OCI-LY1 (cell line): ENCODE data around the gene RHAG.

ENCODE experiments used
- H2AFZ ChIP-seq: fragments of 200-600 bp; sonication (generic), shearing (Covaris generic); 2 replicates; pipeline ENCODE4 v1.6.0; 2014; ENCODE audit warnings: antibody characterized with exemption, mild to moderate bottlenecking, low read length
- H3F3A ChIP-seq: fragments of 200-600 bp; sonication (generic), shearing (Covaris generic); 2 replicates; pipeline ENCODE4 v1.6.0; 2014; ENCODE audit warnings: mild to moderate bottlenecking, antibody characterized with exemption, low read length, moderate library complexity; ENCODE audit not compliant: insufficient read depth
- H3K27ac ChIP-seq: fragments of 200-600 bp; sonication (generic); 2 replicates; pipeline ENCODE4 v1.5.1; 2014; ENCODE audit warnings: low read length, mixed run types, mild to moderate bottlenecking, low read depth; ENCODE audit not compliant: poor library complexity, severe bottlenecking
- H3K27me3 ChIP-seq: fragments of 200-600 bp; sonication (generic); 2 replicates; pipeline ENCODE4 v1.6.0; 2014; ENCODE audit warnings: antibody characterized with exemption, mild to moderate bottlenecking, low read length, moderate library complexity; ENCODE audit not compliant: insufficient read depth
- H3K36me3 ChIP-seq: fragments of 200-600 bp; sonication (generic); 2 replicates; pipeline ENCODE4 v1.6.1; 2014; ENCODE audit warnings: mild to moderate bottlenecking, antibody characterized with exemption, low read length, moderate library complexity, mixed read lengths; ENCODE audit not compliant: insufficient read depth
- H3K4me1 ChIP-seq: fragments of 200-600 bp; sonication (generic); 2 replicates; pipeline ENCODE4 v1.5.1; 2014; ENCODE audit warnings: mild to moderate bottlenecking, low read length, moderate library complexity; ENCODE audit not compliant: insufficient read depth, severe bottlenecking
- H3K4me2 ChIP-seq: fragments of 200-600 bp; sonication (generic), shearing (Covaris generic); 2 replicates; pipeline ENCODE4 v1.6.1; 2014; ENCODE audit warnings: low read length
- H3K4me3 ChIP-seq: fragments of 200-600 bp; sonication (generic); 2 replicates; pipeline ENCODE4 v1.5.1; 2014; ENCODE audit warnings: low read length, low read depth, mild to moderate bottlenecking, mixed read lengths; ENCODE audit not compliant: poor library complexity, severe bottlenecking
- H3K79me2 ChIP-seq: fragments of 200-600 bp; shearing (Covaris generic); 2 replicates; pipeline ENCODE4 v1.6.1; 2016; ENCODE audit warnings: mixed run types, low read length, mixed read lengths; ENCODE audit not compliant: insufficient read depth
- H3K9ac ChIP-seq: fragments of 200-600 bp; sonication (generic), shearing (Covaris generic); 2 replicates; pipeline ENCODE4 v1.6.1; 2014; ENCODE audit warnings: mild to moderate bottlenecking, low read length, mixed read lengths
- H3K9me2 ChIP-seq: fragments of 200-600 bp; sonication (generic), shearing (Covaris generic); 2 replicates; pipeline ENCODE4 v1.6.1; 2014; ENCODE audit warnings: low read depth, mild to moderate bottlenecking, low read length, mixed read lengths
- H3K9me3 ChIP-seq: fragments of 200-600 bp; shearing (Covaris generic); 2 replicates; pipeline ENCODE4 v1.6.1; 2014; ENCODE audit warnings: low read length, mixed read lengths
- H4K20me1 ChIP-seq: fragments of 200-600 bp; sonication (generic), shearing (Covaris generic); 2 replicates; pipeline ENCODE4 v1.6.0; 2016; ENCODE audit warnings: mild to moderate bottlenecking, low read length; ENCODE audit not compliant: insufficient read depth
- EZH2 ChIP-seq: fragments of 200-600 bp; sonication (generic), shearing (Covaris generic); IDR thresholded peaks from 2 replicates; pipeline ENCODE4 v1.8.0; 2017; ENCODE audit warnings: borderline replicate concordance, mixed run types, mild to moderate bottlenecking, antibody characterized with exemption, low read length, moderate library complexity, mixed read lengths
- TF ChIP-seq, protein P1 (sequence below): fragments of 200-600 bp; sonication (generic), shearing (Covaris generic); IDR thresholded peaks from 2 replicates; pipeline ENCODE4 v1.5.1; 2017; ENCODE audit warnings: mild to moderate bottlenecking, antibody characterized with exemption, low read length, moderate library complexity, mixed read lengths

RHAG gene

DNA sequence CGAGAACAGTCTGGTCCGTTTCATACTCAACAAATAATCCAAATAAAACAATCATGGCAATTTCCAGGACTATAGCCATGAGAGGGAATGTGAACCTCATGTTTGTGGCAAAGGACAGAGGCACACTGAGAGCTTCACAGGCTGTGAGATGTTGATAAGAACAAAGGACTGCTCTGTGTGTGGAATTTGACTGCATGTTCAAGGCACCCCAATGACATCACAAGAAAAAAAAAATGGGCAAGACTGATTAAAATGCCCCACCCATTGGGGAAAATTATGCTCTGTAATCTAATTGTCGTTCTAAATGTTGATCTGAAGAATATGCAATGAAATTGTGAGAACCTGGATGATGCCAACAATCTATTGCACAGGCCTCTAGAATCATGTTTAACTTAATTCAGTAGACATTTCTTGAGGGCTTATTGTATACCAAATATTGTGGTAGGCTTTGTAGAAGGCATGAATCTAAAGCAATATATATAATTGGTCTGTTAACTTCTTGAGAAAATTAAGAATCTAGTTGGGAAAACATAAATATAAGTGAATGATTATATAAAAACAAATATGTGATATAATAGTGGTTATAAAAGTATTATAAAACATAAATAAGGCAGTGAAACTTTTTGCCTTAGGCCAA is at the start of gene RHAG:
Gene RHAG (minus strand): TSS at position 127 of the 637 bp plus-strand sequence. CDS start 27 bp downstream, at position 100.
- Histone ChIP-seq H3F3A (no peaks in the 10 kb centered on the region), H2AFZ (no peak within 1 kb of the TSS), H3K9me2 (no peaks in the 10 kb centered on the region), H3K9me3 (no peaks in the 10 kb centered on the region), H3K4me3 (no peak within 1 kb of the TSS), H3K27me3 (no peaks in the 10 kb centered on the region), H3K4me1 (no peaks in the 10 kb centered on the region), H3K4me2 (no peak within 1 kb of the TSS), H3K36me3 (no peaks in the 10 kb centered on the region), H3K9ac (no peak within 1 kb of the TSS), H3K27ac (no peak within 1 kb of the TSS), H4K20me1 (no peaks in the 10 kb centered on the region), H3K79me2 (no peaks in the 10 kb centered on the region)
- TF ChIP-seq EZH2: no peak
- TF ChIP-seq, protein P1, sequence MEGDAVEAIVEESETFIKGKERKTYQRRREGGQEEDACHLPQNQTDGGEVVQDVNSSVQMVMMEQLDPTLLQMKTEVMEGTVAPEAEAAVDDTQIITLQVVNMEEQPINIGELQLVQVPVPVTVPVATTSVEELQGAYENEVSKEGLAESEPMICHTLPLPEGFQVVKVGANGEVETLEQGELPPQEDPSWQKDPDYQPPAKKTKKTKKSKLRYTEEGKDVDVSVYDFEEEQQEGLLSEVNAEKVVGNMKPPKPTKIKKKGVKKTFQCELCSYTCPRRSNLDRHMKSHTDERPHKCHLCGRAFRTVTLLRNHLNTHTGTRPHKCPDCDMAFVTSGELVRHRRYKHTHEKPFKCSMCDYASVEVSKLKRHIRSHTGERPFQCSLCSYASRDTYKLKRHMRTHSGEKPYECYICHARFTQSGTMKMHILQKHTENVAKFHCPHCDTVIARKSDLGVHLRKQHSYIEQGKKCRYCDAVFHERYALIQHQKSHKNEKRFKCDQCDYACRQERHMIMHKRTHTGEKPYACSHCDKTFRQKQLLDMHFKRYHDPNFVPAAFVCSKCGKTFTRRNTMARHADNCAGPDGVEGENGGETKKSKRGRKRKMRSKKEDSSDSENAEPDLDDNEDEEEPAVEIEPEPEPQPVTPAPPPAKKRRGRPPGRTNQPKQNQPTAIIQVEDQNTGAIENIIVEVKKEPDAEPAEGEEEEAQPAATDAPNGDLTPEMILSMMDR: no peak

DNA sequence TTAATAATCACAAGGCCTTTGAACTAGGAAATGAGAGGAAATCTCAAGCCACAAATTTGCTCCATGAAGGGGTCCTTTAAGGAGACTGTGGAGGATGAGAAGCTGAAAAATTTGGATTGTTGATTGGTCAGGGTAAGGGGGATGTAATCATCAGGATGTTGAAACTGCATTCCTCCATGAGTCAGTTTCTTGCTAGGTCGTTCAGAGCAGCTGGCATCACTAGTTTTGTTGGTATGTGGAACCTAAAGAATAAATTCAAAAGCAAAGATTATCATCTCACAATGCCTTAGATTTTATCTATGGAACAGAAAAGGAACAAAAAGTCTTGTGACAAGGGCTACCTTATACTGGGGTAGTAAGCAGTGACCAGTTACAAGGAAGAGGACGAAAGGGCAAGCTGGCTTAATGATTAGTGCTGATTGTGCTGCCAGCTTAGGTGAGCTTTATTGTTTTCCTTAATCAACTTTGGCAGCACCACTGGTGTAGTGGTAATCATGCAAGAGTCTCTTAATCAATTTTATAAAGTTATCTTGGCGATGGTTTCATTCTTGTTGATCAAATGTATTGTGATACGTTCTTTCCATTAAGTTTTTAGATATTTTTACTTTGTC is 40.1 kb upstream of the RHAG start:
- Histone ChIP-seq H3K4me3 (no peak overlapping the region), H3K9me2 (no peaks in the 10 kb centered on the region), H3K27ac (no peak overlapping the region), H3K4me2 (no peak overlapping the region), H3F3A (no peaks in the 10 kb centered on the region), H3K36me3 (no peaks in the 10 kb centered on the region), H3K9me3 (no peaks in the 10 kb centered on the region), H3K27me3 (no peaks in the 10 kb centered on the region), H3K9ac (no peak overlapping the region), H2AFZ (no peak overlapping the region), H4K20me1 (no peaks in the 10 kb centered on the region), H3K79me2 (no peaks in the 10 kb centered on the region), H3K4me1 (no peaks in the 10 kb centered on the region)
- TF ChIP-seq, protein P1: no peak
- TF ChIP-seq EZH2: no peak

DNA sequence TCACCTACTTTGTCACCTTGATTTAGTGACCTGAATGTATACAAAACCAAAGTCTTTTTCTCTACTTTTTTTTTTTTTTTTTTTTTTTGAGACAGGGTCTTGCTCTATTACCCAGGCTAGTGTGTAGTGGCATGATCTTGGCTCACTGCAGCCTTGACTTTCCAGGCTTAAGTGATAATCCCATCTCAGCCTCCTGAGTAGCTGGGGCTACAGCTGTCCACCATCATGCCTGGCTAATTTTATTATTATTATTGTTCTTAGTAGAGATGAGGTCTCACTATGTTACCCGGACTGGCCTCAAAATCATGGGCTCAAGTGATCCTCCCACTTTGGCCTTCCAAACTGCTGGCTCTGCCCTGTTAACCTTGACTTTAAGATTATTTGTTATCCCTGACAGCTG is 39.2 kb upstream of the RHAG start:
- no peaks in the 10 kb centered on the region for H3K36me3 ChIP-seq
- H3K4me3 ChIP-seq: no peak overlapping the region
- no peak overlapping the region for H3K9ac ChIP-seq
- H3F3A ChIP-seq: no peaks in the 10 kb centered on the region
- no peaks in the 10 kb centered on the region for H3K4me1 ChIP-seq
- no peak overlapping the region for H3K27ac ChIP-seq
- no peaks in the 10 kb centered on the region for H3K9me3 ChIP-seq
- H2AFZ ChIP-seq: no peak overlapping the region
- TF ChIP-seq EZH2: no peak
- TF ChIP-seq, protein P1: no peak
- no peaks in the 10 kb centered on the region for H4K20me1 ChIP-seq
- H3K9me2 ChIP-seq: no peaks in the 10 kb centered on the region
- H3K27me3 ChIP-seq: no peaks in the 10 kb centered on the region
- no peaks in the 10 kb centered on the region for H3K79me2 ChIP-seq
- H3K4me2 ChIP-seq: no peak overlapping the region
